T-helper 1 cell treated with Interleukin-12 subunit alpha and Interleukin-12 subunit beta and Interleukin-4 antibody, amounts not matched to agents 30 ng/mL and 1 ng/mL, for 36 hours (primary cell): ENCODE results near the gene RFTN1. TPM values are rescaled to one million over a fixed set of nuclear protein-coding genes. Genes with fewer than 3 reads are reported as not detected.

Source experiments
- intact Hi-C: fragments of 100-400 bp; cut with micrococcal nuclease; formaldehyde crosslinking; loops from one replicate; pipeline ENCODE4 v1.15.1; 2024
- total RNA-seq: library from RNA; stranded (reverse); gene quantifications from 2 replicates; pipeline ENCODE4 v1.2.3, GENCODE V29; 2022

The RFTN1 gene
- 80.5 and 90.3 TPM in 2 replicates for total RNA-seq

GRCh38 chr3:16513141-16514020 lies at the start of gene RFTN1:
Gene RFTN1, minus strand, starts transcription at chr3:16513699. Its CDS starts 19,830 bp downstream, at chr3:16493869.
- intact Hi-C loops: loop anchor here (2.0 to 5.0 kb wide), 6 partner anchors 175 to 1929 kb away; partner anchors contain the start of genes BTD, HACL1 and PLCL2

GRCh38 chr3:16559653-16560365 lies 46.3 kb upstream of the RFTN1 start:
- intact Hi-C loops: no loop called here

GRCh38 chr3:16554126-16554525 lies 40.6 kb upstream of the RFTN1 start:
- intact Hi-C loops: no loop called here

GRCh38 chr3:16552757-16553156 lies 39.3 kb upstream of the RFTN1 start:
- intact Hi-C loops: no loop called here

GRCh38 chr3:16551342-16551976 lies 38.0 kb upstream of the RFTN1 start:
- intact Hi-C loops: loop anchor here (2.0 kb wide), 1 partner anchor 71 kb away; no protein-coding TSS in a partner anchor

- intact Hi-C loops: loop anchor here (1.0 to 2.0 kb wide), 11 partner anchors 39 to 503 kb away; no protein-coding TSS in a partner anchor
Measured at GRCh38 chr3:16550676-16551341, 37.3 kb upstream of the RFTN1 start.

GRCh38 chr3:16550305-16550675 lies 36.8 kb upstream of the RFTN1 start:
- intact Hi-C loops: loop anchor here (1.0 to 2.0 kb wide), 11 partner anchors 38 to 502 kb away; no protein-coding TSS in a partner anchor

- intact Hi-C loops: no loop called here
Measured at GRCh38 chr3:16548721-16549120, 35.2 kb upstream of the RFTN1 start.

- intact Hi-C loops: no loop called here
Measured at GRCh38 chr3:16547561-16548357, 34.3 kb upstream of the RFTN1 start.

GRCh38 chr3:16546186-16547010 lies 32.9 kb upstream of the RFTN1 start:
- intact Hi-C loops: no loop called here

GRCh38 chr3:16545413-16546185 lies 32.1 kb upstream of the RFTN1 start:
- intact Hi-C loops: no loop called here

- intact Hi-C loops: no loop called here
Measured at GRCh38 chr3:16543242-16543864, 29.9 kb upstream of the RFTN1 start.

GRCh38 chr3:16538507-16538906 lies 25.0 kb upstream of the RFTN1 start:
- intact Hi-C loops: no loop called here

GRCh38 chr3:16536996-16537395 lies 23.5 kb upstream of the RFTN1 start:
- intact Hi-C loops: no loop called here

- intact Hi-C loops: no loop called here
Measured at GRCh38 chr3:16536344-16536663, 22.8 kb upstream of the RFTN1 start.

GRCh38 chr3:16534640-16535262 lies 21.3 kb upstream of the RFTN1 start:
- intact Hi-C loops: no loop called here

- intact Hi-C loops: no loop called here
Measured at GRCh38 chr3:16533928-16534574, 20.6 kb upstream of the RFTN1 start.
